ENCODE results near the gene PPP1R12B.
"Not testable (repeated sequence)": the region's sequence is repeated elsewhere in the genome, so short reads cannot be mapped to it uniquely, and the experiment has no call there.

The PPP1R12B gene

DNA sequence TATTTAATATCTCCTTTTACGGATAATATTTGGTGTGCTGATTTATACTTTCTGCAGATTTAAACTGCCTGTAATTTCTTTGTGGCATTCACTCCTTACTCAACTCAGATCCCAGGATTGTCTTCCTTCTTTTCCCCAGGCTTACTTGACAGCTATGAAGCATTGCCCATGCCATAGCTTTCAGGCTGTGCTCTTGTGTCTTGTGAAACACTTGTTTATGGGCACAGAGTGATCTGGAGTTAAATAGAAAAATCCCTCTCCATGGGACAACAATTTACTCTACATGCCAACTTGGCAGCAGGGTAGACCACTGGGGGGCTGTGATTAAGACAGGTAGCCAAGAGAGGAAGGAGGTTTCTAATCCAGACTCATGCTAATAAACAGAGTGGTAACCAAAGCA is 57.4 kb downstream of the PPP1R12B start:
- no peak for DNase-seq (ENCODE audit: low spot score)

DNA sequence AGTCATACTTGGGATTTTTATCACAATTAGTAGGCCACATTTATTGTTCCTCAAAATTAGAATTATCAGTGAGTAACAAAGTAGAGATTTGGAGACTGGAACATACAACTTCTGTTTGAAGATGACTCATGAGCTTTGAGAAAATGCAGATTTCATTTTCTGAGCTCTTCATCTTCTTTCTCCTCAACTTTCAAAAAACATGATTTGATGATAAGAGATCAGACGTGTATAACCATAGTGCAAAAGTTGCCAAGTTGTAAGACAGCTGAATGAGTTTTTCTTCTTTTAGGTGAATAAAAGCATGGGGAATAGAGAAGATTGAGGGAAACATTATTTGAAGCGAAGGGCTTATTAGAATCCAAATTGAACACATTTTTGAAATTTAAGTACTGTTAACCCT is 58.4 kb downstream of the PPP1R12B start:
- not testable (repeated sequence) for DNase-seq (ENCODE audit: low spot score)

DNA sequence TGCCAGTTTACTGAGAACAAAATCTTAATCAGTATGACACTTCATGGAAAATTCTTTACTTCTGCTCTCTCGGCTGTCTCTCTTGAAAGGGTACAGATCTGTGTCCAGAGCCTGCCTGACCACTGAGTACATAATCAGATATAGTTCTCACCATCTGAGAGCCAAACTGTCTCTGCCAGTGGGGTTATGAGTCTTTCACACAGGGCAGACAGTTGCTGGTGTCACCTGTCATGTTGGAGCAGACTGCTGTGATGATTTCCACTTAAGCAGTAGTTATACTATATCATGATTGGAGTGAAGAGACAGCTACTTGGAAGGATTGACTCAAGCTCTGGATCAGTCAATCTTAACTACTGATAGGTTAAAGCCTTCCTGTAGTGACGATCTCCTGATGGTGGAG is 58.9 kb downstream of the PPP1R12B start:
- DNase-seq (ENCODE audit: low spot score), result not testable (repeated sequence)

DNA sequence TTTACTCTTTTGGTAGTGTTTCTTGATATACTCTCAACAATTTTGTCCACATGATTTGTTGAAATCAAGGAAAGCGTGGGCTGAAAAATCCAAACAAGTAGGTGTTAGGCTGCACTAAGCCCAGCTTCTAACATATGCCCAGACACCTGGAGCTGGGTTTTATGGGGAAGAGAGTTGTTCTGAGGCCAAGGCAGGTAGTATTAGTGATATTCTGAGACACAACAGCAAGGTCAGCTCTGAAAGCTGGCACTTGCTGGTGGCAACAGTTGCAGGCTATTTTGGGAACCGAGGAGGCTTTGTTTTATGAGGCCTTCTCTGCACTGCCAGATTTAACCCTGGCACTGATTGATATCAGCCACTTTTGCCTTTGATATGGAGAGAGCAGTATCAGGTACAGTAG is 61.8 kb downstream of the PPP1R12B start:
- DNase-seq (ENCODE audit: low spot score), result not testable (repeated sequence)

DNA sequence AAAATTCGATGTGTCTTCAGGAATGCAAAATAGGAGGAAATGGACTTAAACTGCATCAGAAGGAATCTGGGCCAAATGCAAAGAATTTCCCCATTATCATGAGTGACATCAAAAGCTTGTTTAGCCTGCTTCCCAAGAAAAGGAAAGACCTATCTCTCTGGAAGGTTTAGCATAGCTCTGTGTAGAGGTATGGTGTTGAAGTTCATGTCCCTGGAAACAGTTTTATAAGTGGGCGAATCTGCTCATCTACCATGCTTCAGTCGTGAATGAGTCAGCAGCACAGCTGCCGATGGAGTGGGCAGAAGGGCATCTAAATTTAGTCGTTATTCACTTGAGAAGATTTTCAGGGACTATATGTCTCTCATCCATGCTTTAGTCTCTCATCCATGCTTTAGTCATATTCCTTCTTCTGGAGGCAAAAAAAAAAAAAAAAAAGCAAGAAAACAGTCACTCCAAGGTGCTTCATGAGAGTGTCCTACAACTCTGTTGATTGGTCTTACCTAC is 62.4 kb downstream of the PPP1R12B start:
- not testable (repeated sequence) for DNase-seq (ENCODE audit: low spot score)

DNA sequence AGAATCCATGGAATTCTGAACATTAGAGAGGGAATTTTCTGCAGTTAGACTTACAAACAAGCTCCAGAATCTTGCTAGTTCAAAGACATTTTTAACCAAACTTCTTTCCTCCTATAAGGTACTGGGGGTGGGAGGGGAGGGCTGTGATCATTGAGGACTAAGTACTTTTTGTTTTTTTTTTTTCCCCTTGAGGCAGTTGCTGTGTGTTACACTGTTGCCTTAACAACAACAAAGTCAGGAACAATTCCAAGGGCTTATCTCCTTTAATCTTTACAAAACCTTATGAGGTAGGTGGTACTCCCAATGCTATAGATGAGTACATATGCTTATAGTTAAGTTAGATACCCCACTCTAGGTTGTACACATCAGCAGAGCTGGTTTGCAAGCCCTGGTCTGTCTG is 62.9 kb downstream of the PPP1R12B start:
- DNase-seq (ENCODE audit: low spot score), result no peak

DNA sequence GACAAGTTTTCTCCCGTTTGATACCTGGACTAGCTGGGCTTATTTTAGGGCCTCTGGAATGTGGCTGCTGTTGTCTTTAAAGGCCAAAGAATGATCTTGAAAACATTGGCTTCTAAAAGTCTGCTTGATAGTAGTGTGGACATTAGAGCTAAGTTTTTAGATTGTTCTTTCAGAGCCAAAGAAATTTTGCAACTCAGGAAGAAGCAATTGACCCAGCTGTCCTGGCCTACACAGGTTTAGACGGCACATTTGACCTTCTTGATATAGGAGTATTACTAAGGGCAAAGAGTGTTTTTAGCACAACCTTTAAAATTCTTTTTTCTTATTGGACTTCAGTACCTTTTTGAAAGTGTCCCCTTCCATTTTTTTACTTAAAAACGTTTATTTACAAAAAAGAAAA is 63.9 kb downstream of the PPP1R12B start:
- not testable (repeated sequence) for DNase-seq (ENCODE audit: low spot score)

DNA sequence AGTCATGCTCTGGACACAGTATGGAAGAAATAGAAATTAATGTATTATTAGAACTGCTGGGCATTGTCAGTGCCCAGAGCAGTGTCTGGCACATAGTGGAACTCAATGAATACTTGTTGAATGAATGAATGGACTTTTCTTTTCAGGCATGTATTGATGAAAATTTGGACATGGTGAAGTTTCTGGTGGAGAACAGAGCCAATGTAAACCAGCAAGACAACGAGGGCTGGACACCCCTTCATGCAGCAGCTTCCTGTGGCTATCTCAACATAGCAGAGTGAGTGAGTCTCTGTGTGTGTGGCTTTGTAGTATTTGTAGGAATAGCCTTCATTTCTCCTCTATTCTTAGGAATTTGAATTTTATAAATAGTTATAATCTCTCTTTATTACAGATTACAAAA is 68.1 kb downstream of the PPP1R12B start:
- DNase-seq (ENCODE audit: low spot score), result no peak

DNA sequence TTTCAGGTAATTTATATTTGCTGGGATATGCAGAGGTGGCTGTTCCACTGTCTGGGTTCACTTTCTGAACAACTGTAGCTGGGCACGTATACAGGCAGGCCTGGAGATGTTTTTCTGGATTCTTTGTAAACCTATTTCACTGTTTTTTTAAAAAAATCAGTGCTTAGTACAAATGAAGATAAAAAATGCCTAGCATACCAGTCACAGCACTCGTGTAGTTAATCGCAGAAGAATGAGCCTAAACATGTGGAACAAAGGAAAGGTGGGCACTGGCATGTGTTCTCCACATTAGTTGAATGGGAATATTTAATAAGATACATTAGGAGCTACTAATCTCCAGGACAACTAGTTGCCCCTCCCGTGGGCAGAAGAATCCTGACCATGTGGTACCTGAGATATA is 68.6 kb downstream of the PPP1R12B start:
- DNase-seq (ENCODE audit: low spot score), result not testable (repeated sequence)

DNA sequence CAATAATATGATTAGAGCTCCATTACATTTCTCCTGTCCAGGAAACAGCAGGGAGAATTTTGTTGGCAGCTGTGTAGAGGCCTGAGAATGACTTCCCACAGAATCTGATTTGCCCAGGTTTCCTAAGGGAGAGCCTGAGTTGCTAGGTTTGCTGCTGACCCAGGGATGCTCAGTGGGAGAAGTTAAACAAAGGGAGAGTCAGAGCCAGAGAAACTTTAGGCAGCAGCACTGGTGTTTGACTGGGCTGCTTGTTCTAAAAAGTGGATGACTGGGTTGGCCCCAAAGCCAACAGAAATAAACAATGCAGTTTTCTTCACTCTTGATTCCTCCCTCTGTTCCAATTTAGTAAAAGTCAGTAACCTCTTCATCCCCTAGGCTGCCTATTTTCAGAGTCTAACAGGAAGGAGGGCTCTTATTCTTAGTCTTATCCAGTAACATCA is 69.3 kb downstream of the PPP1R12B start:
- DNase-seq (ENCODE audit: low spot score), result not testable (repeated sequence)

DNA sequence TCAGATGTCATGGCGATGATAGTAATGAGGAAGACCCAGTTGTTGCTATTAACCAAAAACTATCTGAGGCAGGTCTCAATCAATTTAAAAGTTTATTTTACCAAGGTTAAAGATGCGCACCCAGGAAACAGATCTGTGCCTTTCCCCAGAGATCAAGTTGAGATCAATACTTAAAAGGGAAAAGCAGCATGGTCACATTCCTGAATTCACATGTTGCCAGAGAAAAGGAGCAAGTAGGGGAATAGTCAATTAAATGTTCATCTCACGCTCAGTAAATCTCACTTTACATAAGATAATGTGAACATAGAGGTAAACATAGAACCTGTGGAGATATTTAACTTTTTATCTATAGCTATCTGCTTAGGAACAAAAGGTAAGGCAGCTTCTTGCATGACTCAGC is 71.2 kb downstream of the PPP1R12B start:
- DNase-seq (ENCODE audit: low spot score), result not testable (repeated sequence)

DNA sequence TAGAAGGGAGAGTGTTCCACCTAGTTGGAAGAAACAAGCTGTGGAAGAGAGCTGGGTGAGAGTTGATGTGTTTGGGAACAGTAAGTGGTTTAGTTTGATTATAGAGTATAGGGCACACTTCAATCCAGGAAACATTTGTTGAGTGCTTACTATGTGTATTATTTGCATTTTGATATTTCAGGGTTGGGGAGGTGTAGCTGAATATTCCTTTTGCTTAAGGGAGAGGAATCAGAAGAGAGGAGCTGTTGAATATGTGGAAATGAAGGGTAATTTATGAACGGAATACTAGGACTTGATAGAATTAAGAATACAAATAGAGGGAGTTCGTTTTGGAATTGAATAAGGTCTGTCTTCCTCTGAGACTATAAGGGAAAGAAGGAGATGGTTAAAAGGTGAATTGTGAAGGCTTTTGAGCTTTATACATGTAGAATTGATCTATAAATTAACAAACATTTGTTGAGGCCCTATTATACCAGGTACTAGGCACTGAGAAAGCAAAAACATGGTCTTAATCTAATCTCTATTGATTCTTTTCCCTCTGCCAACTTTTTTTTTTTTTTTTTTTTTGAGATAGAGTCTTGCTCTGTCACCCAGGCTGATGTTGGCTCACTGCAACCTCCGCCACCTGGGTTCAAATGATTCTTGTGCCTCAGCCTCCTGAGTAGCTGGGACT is 72.1 kb downstream of the PPP1R12B start:
- DNase-seq (ENCODE audit: low spot score), result not testable (repeated sequence)

DNA sequence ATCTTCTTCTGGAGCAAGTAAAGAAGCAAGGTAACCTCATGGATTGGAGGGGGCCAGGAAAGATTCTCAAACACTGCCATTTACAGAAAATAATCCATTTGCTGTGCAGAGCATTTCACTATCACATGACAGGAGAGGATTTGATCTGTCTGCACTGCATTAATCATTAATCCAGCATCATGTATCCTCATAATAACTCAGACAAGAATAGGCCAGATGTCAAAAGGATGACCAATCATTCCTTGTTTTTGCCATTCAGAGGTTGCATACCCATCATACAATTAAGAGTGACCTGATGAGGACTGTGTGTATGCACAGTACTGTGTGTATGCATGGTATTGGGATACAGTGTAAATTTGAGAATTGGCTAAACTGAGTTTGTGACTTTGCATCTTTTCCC is 74.2 kb downstream of the PPP1R12B start:
- not testable (repeated sequence) for DNase-seq (ENCODE audit: low spot score)

DNA sequence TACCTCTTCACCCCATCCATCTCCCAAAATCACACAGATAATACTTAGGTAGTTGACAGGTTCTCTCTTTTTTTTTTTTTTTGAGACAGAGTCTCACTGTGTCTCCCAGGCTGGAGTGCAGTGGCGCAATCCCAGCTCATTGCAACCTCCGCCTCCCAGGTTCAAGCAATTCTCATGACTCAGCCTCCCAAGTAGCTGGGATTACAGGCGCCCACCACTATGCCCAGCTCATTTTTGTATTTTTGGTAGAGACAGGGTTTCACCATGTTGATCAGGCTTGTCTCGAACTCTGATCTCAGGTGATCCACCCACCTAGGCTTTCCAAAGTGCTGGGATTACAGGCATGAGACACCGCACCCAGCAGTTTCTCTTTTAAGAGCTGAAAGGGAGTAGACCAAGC is 75.8 kb downstream of the PPP1R12B start:
- not testable (repeated sequence) for DNase-seq (ENCODE audit: low spot score)

DNA sequence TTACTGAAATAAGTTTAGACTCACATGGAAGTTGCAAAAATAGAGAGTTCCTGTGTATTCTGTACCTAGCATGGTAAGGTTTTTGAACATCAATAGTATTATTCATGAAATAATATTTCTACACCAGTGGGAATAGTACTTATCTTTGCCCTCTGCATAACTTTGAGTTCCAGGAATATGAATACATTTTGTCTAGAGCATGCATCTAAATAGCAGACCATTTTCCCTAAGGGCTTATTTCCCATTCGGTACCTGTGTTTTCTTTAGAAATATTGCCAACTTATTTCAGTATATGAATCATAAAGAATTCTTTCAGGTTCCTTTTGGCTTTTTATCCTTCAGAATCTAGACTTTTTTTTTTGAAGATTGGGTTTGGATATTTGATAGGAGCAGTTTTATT is 81.6 kb downstream of the PPP1R12B start:
- not testable (repeated sequence) for DNase-seq (ENCODE audit: low spot score)

DNA sequence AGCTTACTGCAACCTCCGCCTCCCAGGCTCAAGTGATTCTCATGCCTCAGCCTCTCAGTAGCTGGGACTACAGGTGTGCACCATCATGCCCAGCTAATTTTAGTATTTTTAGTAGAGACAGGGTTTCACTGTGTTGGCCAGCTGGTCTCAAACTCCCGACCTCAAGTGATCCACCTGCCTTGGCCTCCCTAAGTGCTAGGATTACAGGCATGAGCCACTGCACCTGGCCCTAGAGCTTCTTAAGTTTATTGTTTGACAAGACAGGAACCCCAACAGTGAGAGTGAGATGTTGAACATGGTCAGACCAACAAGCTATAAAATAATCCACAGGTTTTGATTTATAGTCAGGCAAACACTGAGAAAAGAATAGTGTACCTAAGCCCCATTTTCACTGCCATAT is 83.8 kb downstream of the PPP1R12B start:
- DNase-seq (ENCODE audit: low spot score), result not testable (repeated sequence)

DNA sequence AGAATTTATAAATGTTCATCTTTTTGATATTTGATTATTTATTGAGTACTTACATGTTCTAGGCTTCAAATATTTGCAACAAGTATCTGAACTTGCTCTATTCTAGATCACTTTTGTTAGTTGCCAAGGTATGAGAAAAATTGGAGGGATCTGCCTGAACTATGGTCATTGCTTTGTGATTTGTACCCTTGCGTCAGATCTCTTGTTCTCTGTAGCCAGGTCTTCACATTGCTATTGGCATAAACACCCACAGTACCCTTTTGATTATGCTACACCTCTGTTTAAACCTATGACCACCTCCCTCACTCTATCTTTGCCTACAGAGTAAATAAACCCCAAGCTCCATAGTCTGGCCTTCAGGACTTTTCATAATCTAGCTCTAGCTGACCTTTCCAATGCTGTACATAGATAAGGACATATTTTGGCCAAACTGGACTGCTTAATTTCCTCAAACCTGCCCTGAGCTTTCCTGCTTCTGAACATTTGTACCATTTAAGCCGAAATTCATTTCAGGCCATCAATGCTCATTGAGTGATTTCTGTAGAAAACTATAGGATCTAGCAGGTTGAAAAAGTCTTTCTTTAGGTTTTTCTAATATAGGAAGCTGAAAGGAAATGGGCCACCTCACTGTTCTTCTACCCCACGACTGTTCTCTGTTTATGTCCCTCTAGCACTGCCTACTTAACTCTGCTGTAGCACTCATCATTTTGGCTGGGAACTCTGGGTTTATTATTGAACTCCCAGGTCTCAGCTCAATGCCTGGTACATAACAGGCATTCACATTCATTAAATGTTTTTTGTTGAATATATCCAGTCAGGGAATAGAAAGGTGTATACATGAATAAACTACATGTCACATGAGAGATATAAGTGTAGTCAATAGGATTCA is 84.9 kb downstream of the PPP1R12B start:
- no peak for DNase-seq (ENCODE audit: low spot score)

DNA sequence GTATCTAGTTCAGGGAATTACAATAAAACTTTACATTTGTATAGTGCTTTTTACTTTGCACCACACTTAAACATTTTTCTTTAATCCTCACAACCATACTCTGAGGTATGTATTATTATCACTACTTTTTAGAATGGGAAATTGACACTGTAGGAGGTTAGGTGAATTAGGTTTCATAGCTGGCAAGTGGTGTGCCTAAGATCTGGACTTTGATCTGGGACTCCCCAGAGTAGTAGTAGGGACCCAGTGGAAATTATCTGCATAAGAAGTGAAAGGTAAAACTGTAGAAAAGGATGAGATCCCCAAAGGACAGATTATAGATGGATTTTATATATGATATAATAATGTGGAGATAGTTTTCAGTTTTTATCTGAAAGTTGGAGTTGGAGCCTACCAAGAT is 85.6 kb downstream of the PPP1R12B start:
- DNase-seq (ENCODE audit: low spot score), result no peak

DNA sequence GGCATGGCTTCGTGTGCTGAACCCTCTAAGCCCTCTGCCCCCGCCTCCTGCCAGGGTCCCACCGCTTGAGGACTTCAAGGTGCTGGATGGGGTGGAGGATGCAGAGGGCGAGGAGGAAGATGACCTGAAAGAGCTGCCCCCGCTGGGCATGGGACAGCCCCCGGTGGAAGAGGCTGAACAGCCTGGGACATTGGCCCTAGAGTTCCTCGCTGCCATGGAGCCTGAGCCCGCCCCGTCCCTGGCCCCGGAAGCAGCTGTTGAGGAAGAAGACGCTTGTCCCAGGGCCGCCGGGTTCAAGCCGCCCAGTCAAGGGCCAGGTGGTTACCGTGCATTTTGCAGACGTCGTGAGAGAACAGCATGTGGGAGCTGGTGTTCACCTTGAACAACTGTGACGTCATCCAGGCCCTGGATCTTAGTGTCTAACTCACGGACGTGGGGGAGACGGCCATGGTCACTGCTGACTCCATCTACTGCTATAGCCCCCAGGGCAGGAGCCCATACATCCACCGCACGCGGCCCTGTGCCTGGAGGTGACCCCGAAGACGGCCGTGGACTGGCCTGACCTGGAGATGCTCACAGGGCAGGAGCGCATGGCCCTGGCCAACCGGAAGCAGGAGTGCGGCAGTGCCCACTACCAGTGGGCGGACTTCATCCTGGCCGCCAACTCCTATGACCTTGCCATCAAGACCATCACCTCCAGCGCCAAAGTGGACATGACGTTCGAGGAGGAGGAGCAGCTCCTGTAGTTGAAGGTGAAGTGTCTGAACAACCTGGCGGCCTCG is 90.1 kb downstream of the PPP1R12B start:
- DNase-seq (ENCODE audit: low spot score), result no peak

DNA sequence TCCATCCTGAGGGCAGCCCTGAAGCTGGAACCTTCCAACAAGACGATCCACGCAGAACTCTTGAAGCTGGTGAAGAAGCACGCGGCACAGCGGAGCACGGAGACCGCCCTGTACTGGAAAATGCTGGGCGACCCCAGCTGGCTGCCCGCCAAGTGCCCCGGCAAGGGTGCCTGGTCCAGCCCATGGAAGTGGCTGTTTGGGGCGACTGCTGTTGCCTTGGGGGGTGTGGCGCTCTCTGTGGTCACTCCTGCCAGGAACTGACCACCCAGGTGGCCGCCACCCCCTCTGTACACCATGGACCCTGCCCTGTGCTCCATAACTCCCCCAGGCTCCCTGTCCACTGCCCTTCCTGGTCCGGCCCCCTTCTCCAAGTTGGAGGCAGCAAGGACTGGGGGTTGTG is 90.8 kb downstream of the PPP1R12B start:
- no peak for DNase-seq (ENCODE audit: low spot score)

DNA sequence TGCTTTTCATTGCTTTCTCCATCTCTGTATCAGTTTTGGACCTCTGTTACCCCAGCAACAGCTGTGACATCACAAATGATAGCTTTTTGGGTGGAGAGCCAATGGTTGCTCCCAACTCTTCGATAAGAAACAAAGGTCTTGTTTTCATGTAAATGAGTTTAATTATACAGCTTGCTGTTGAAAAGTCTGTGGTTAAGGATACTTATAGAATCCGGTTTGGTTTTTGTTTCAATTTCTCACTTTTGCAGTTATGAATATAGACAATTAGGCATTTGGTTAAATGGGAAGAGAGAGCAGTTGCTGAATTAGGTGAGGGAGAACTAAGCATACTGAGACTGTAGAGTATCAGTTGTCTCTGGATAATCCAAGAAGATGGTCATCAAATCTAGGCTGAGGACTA is 99.6 kb downstream of the PPP1R12B start:
- not testable (repeated sequence) for DNase-seq (ENCODE audit: low spot score)

DNA sequence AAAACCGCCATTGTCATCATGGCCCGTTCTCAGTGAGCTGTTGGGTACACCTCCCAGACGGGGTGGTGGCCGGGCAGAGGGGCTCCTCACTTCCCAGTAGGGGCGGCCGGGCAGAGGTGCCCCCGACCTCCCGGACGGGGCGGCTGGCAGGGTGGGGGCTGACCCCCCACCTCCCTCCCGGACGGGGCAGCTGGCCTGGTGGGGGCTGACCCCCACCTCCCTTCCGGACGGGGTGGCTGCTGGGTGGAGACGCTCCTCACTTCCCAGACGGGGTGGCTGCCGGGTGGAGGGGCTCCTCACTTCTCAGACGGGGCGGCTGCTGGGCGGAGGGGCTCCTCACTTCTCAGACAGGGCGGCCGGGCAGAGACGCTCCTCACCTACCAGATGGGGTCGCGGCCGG is 103.1 kb downstream of the PPP1R12B start:
- not testable (repeated sequence) for DNase-seq (ENCODE audit: low spot score)
